Stimulated activated CD8-positive, alpha-beta memory T cell treated with anti-CD3 and anti-CD28 coated beads, Interleukin-7, amount 100 ng/mL, for 1 hour (primary cell): Measurements from ENCODE around the gene DRD2.
A peak's percentile ranks its signal among the peaks of the same experiment; 100 is the strongest.

Source experiments
- DNase-seq, 2 donors: peaks; one replicate each; pipeline ENCODE4 v3.0.0-alpha.2; 2020; ENCODE audit warnings: low read depth in 2 of 2

DRD2 gene

GRCh38 chr11:113484223-113484622 is 9.0 kb upstream of the DRD2 start:
- no peak for DNase-seq

- DNase-seq = no peak
Observed at GRCh38 chr11:113481672-113482071, 6.5 kb upstream of the DRD2 start.

- no peak for DNase-seq
Observed at GRCh38 chr11:113481226-113481625, 6.0 kb upstream of the DRD2 start.

- DNase-seq = no peak
Observed at GRCh38 chr11:113477321-113477720, 2.1 kb upstream of the DRD2 start.

- DNase-seq = no peak
Observed at GRCh38 chr11:113476553-113476952, 1.4 kb upstream of the DRD2 start.

GRCh38 chr11:113474362-113475159 is 637 bp downstream of the DRD2 start:
- DNase-seq = peak; percentile 3 to 14

- DNase-seq = no peak
Observed at GRCh38 chr11:113473983-113474361, 1.2 kb downstream of the DRD2 start.

- DNase-seq = no peak
Observed at GRCh38 chr11:113472471-113472870, 2.7 kb downstream of the DRD2 start.

- DNase-seq = no peak
Observed at GRCh38 chr11:113470233-113470632, 5.0 kb downstream of the DRD2 start.

GRCh38 chr11:113468726-113469345 is 6.4 kb downstream of the DRD2 start:
- DNase-seq = no peak

- DNase-seq = no peak
Observed at GRCh38 chr11:113467545-113467944, 7.7 kb downstream of the DRD2 start.

- DNase-seq = no peak
Observed at GRCh38 chr11:113465786-113466185, 9.4 kb downstream of the DRD2 start.

GRCh38 chr11:113464416-113464815 is 10.8 kb downstream of the DRD2 start:
- DNase-seq = no peak

GRCh38 chr11:113462830-113463229 is 12.4 kb downstream of the DRD2 start:
- no peak for DNase-seq

GRCh38 chr11:113461639-113462038 is 13.6 kb downstream of the DRD2 start:
- no peak for DNase-seq

GRCh38 chr11:113460469-113460868 is 14.7 kb downstream of the DRD2 start:
- no peak for DNase-seq

- DNase-seq = no peak
Observed at GRCh38 chr11:113458189-113458588, 17.0 kb downstream of the DRD2 start.

GRCh38 chr11:113457784-113458183 is 17.4 kb downstream of the DRD2 start:
- no peak for DNase-seq

- no peak for DNase-seq
Observed at GRCh38 chr11:113454455-113454854, 20.7 kb downstream of the DRD2 start.

- no peak for DNase-seq
Observed at GRCh38 chr11:113449743-113450142, 25.5 kb downstream of the DRD2 start.

GRCh38 chr11:113448316-113448677 is 26.9 kb downstream of the DRD2 start:
- no peak for DNase-seq

- DNase-seq = no peak
Observed at GRCh38 chr11:113447621-113448315, 27.4 kb downstream of the DRD2 start.

- no peak for DNase-seq
Observed at GRCh38 chr11:113446938-113447337, 28.3 kb downstream of the DRD2 start.
